ENCODE results near the gene SUPT7L.
"Not testable (repeated sequence)": the region's sequence is repeated elsewhere in the genome, so short reads cannot be mapped to it uniquely, and the experiment has no call there.

The SUPT7L gene

GRCh38 chr2:27689424-27689823 is 26.0 kb upstream of the SUPT7L start:
- DNase-seq: no peak
- intact Hi-C loops (cut with DNase I): no loop called here

- intact Hi-C loops (cut with DNase I): no loop called here
- no peak for DNase-seq
Measured at GRCh38 chr2:27687232-27687631, 23.8 kb upstream of the SUPT7L start.

- intact Hi-C loops (cut with DNase I): no loop called here
- no peak for DNase-seq
Measured at GRCh38 chr2:27685577-27685976, 22.2 kb upstream of the SUPT7L start.

- DNase-seq; intact Hi-C loops (cut with DNase I): not testable (repeated sequence)
Measured at GRCh38 chr2:27685006-27685405, 21.6 kb upstream of the SUPT7L start.

- peak in 6 of 10 donors; percentile 30 to 82 (median 51) for DNase-seq
- intact Hi-C loops (cut with DNase I): no loop called here
Measured at GRCh38 chr2:27683390-27684071, 20.1 kb upstream of the SUPT7L start.

- intact Hi-C loops (cut with DNase I); DNase-seq: not testable (repeated sequence)
Measured at GRCh38 chr2:27682334-27682771, 18.9 kb upstream of the SUPT7L start.

GRCh38 chr2:27681841-27682240 is 18.4 kb upstream of the SUPT7L start:
- no peak for DNase-seq
- intact Hi-C loops (cut with DNase I): no loop called here

- no peak for DNase-seq
- intact Hi-C loops (cut with DNase I): no loop called here
Measured at GRCh38 chr2:27680571-27680970, 17.2 kb upstream of the SUPT7L start.

GRCh38 chr2:27672723-27673486 is 9.5 kb upstream of the SUPT7L start:
- intact Hi-C loops (cut with DNase I): no loop called here
- no peak for DNase-seq

- intact Hi-C loops (cut with DNase I): no loop called here
- DNase-seq: no peak
Measured at GRCh38 chr2:27671235-27671634, 7.8 kb upstream of the SUPT7L start.

- no peak for DNase-seq
- intact Hi-C loops (cut with DNase I): no loop called here
Measured at GRCh38 chr2:27667446-27667845, 4.0 kb upstream of the SUPT7L start.

GRCh38 chr2:27664622-27665363 is 1.4 kb upstream of the SUPT7L start:
- intact Hi-C loops (cut with DNase I): loop anchor here (5.0 kb wide), 1 partner anchor 37 kb away; the partner anchor contains the start of genes CCDC121 and GPN1

GRCh38 chr2:27664154-27664574 is 750 bp upstream of the SUPT7L start:
- intact Hi-C loops (cut with DNase I): loop anchor here (5.0 kb wide), 1 partner anchor 37 kb away; the partner anchor contains the start of genes CCDC121 and GPN1
- DNase-seq: no peak

More at GRCh38 chr2:27664622-27665363, 1.4 kb upstream of the SUPT7L start:
- no peak for DNase-seq

GRCh38 chr2:27661371-27661770 is 2.0 kb downstream of the SUPT7L start:
- no peak for DNase-seq
- intact Hi-C loops (cut with DNase I): loop anchor here (5.0 kb wide), 1 partner anchor 34 kb away; the partner anchor contains the start of genes CCDC121 and GPN1

- no peak for DNase-seq
Measured at GRCh38 chr2:27655155-27655951, 8.1 kb downstream of the SUPT7L start.

GRCh38 chr2:27653397-27653796 is 10.0 kb downstream of the SUPT7L start:
- intact Hi-C loops (cut with DNase I): no loop called here
- no peak for DNase-seq

More at GRCh38 chr2:27655155-27655951, 8.1 kb downstream of the SUPT7L start:
- intact Hi-C loops (cut with DNase I): no loop called here

- intact Hi-C loops (cut with DNase I): no loop called here
Measured at GRCh38 chr2:27652790-27653189, 10.6 kb downstream of the SUPT7L start.

GRCh38 chr2:27652341-27652740 is 11.1 kb downstream of the SUPT7L start:
- no peak for DNase-seq
- intact Hi-C loops (cut with DNase I): no loop called here

More at GRCh38 chr2:27652790-27653189, 10.6 kb downstream of the SUPT7L start:
- no peak for DNase-seq

- DNase-seq: no peak
- intact Hi-C loops (cut with DNase I): no loop called here
Measured at GRCh38 chr2:27651056-27651455, 12.4 kb downstream of the SUPT7L start.

GRCh38 chr2:27647737-27648136 is 15.7 kb downstream of the SUPT7L start:
- intact Hi-C loops (cut with DNase I): no loop called here
- no peak for DNase-seq

All from posterior cingulate gyrus (tissue), 11 donors.